Tibial artery (tissue), 4 donors: ENCODE results near the gene BMP6.

Source experiments
- DNase-seq, 2 donors: peaks; one replicate each; pipeline ENCODE4 v3.0.0-alpha.2; 2019
- H3K27ac ChIP-seq, 2 donors: fragments of 200-600 bp; sonication (generic) in 1 of 2; 1 replicate in 1 of 2; 2 replicates in 1 of 2; pipeline ENCODE4 v1.5.1; 2018 to 2019; ENCODE audit warnings: mild to moderate bottlenecking in 1 of 2
- H3K27me3 ChIP-seq, 2 donors: fragments of 200-600 bp; sonication (generic) in 1 of 2; one replicate each; pipeline versions ENCODE4 v1.5.1 to v1.6.0; 2016 to 2019
- H3K36me3 ChIP-seq, 3 donors: fragments of 200-600 bp; sonication (generic) in 2 of 3; one replicate each; pipeline ENCODE4 v1.5.1; 2016 to 2019; ENCODE audit warnings: mild to moderate bottlenecking in 2 of 3
- H3K4me1 ChIP-seq, 4 donors: fragments of 200-600 bp; sonication (generic) in 2 of 4; 1 replicate in 3 of 4; 2 replicates in 1 of 4; pipeline ENCODE4 v1.5.1; 2016 to 2019
- H3K4me3 ChIP-seq, 2 donors: fragments of 200-600 bp; sonication (generic) in 1 of 2; 1 replicate in 1 of 2; 2 replicates in 1 of 2; pipeline ENCODE4 v1.5.1; 2018 to 2019; ENCODE audit warnings: mild to moderate bottlenecking in 2 of 2
- H3K9me3 ChIP-seq, 3 donors: fragments of 200-600 bp; sonication (generic) in 1 of 3; one replicate each; pipeline ENCODE4 v1.5.1; 2016 to 2019
- intact Hi-C: fragments of 100-400 bp; cut with DNase I; formaldehyde crosslinking; loops from one replicate; pipeline ENCODE4 v1.15.0; 2023; ENCODE audit warnings: low total_unique reads
- TF ChIP-seq, protein P1 (sequence below), 2 experiments: fragments of 200-600 bp in 1 of 2; fragments of 450-650 bp in 1 of 2; IDR thresholded peaks; one replicate each; pipeline ENCODE4 v1.5.1; 2017 to 2019; ENCODE audit warnings: antibody characterized with exemption in 2 of 2, mild to moderate bottlenecking in 1 of 2, moderate library complexity in 1 of 2

Gene BMP6

DNA sequence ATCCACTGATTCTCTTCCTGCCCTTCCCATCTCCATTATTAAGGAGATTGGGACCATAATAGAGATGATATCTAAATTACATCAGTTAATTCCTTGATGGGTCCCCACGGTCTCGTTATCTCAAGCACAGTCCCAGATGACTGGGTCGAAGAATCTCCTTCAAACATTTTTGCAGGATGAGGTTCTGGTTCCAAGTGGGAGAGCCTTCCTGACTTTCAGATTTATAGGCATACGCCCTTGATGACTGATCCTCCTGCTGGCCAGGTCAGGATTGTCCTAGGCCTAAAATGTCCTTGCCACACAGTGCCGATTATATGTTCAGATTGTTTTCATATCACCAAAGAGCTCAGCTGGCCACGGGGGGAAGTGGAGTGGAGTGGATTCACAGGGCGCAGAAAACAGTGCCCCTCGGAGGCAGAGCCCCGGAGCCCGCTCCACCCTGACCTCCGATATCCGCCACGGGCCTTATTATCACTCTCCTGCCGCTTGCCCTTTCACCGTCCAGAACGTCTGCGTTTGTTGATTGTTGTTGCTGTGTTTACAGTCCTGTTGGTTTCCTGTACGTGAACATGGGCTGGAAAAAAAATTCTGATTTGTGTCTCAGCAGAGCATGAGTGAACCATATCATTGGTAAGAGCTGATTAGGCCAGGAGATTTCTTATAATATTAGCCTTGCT, 8.9 kb downstream of the BMP6 start:
- Histone ChIP-seq H3K4me1 (no peaks in the 10 kb centered on the region), H3K27me3 (peaks cover 0 to 41% of the 10 kb centered on the region in 2 donors), H3K36me3 (no peaks in the 10 kb centered on the region), H3K4me3 (no peak overlapping the region), H3K27ac (no peak overlapping the region), H3K9me3 (no peaks in the 10 kb centered on the region)
- TF ChIP-seq, protein P1, sequence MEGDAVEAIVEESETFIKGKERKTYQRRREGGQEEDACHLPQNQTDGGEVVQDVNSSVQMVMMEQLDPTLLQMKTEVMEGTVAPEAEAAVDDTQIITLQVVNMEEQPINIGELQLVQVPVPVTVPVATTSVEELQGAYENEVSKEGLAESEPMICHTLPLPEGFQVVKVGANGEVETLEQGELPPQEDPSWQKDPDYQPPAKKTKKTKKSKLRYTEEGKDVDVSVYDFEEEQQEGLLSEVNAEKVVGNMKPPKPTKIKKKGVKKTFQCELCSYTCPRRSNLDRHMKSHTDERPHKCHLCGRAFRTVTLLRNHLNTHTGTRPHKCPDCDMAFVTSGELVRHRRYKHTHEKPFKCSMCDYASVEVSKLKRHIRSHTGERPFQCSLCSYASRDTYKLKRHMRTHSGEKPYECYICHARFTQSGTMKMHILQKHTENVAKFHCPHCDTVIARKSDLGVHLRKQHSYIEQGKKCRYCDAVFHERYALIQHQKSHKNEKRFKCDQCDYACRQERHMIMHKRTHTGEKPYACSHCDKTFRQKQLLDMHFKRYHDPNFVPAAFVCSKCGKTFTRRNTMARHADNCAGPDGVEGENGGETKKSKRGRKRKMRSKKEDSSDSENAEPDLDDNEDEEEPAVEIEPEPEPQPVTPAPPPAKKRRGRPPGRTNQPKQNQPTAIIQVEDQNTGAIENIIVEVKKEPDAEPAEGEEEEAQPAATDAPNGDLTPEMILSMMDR (IDR thresholded peaks at IDR 0.05), result no peak
- intact Hi-C loops, result no loop called here
- DNase-seq, result no peak

DNA sequence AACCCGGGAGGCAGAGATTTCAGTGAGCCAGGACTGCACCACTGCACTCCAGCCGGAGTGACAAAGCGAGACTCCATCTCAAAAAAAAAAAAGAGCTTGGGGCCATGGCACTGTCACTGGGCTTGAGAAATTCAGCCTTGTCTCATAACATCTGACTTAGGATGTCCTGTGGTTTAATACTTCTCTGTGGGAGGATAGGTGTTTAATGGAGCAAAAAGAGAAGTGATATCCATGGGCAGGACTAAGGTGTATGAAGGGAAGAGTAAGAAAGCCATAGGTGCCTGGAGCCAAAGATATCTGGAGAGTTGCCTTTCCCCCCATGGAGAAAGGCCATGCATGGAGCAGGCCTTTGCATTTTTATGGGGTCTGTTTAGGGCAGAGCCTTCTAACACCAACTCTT, 11.2 kb downstream of the BMP6 start:
- DNase-seq, result no peak
- TF ChIP-seq, protein P1 (IDR thresholded peaks at IDR 0.05), result no peak
- no peak overlapping the region for H3K4me3 ChIP-seq
- H3K27me3 ChIP-seq, result peaks cover 0 to 24% of the 10 kb centered on the region in 2 donors
- no peak overlapping the region for H3K27ac ChIP-seq
- no peaks in the 10 kb centered on the region for H3K36me3 ChIP-seq
- intact Hi-C loops, result no loop called here
- no peaks in the 10 kb centered on the region for H3K4me1 ChIP-seq
- no peaks in the 10 kb centered on the region for H3K9me3 ChIP-seq

DNA sequence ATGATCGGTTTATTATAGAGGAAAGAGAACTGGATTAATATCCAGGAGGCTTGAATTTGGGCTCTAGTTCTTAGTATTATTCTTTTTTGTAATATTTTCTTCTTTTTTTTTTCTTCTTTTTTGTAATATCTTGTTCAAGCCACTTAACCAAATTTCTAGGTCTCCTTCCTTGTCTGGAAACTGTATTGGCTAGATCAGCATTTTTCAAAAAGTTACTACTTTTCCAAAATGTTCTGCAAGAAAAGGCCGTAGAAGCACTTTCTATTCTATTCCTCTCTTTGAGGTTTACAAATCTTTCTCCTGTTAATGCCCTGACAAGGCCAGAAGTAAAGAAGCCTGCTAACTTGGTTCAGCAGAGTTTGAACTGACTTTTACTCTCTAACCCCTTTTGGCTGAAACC, 12.0 kb downstream of the BMP6 start:
- Histone ChIP-seq H3K36me3 (no peaks in the 10 kb centered on the region), H3K4me1 (no peaks in the 10 kb centered on the region), H3K4me3 (no peak overlapping the region), H3K27me3 (peaks cover 0 to 19% of the 10 kb centered on the region in 2 donors), H3K9me3 (no peaks in the 10 kb centered on the region), H3K27ac (no peak overlapping the region)
- TF ChIP-seq, protein P1 (IDR thresholded peaks at IDR 0.05), result no peak
- no peak for DNase-seq
- intact Hi-C loops, result no loop called here

GRCh38 chr6:7742223-7742785, 16.4 kb downstream of the BMP6 start:
- no peaks in the 10 kb centered on the region for H3K4me1 ChIP-seq
- H3K4me3 ChIP-seq, result no peak overlapping the region
- intact Hi-C loops, result no loop called here
- TF ChIP-seq, protein P1 (IDR thresholded peaks at IDR 0.05), result no peak
- no peak for DNase-seq
- H3K27me3 ChIP-seq, result peaks cover 0 to 3% of the 10 kb centered on the region in 2 donors
- H3K36me3 ChIP-seq, result no peaks in the 10 kb centered on the region
- H3K9me3 ChIP-seq, result no peaks in the 10 kb centered on the region
- no peak overlapping the region for H3K27ac ChIP-seq

DNA sequence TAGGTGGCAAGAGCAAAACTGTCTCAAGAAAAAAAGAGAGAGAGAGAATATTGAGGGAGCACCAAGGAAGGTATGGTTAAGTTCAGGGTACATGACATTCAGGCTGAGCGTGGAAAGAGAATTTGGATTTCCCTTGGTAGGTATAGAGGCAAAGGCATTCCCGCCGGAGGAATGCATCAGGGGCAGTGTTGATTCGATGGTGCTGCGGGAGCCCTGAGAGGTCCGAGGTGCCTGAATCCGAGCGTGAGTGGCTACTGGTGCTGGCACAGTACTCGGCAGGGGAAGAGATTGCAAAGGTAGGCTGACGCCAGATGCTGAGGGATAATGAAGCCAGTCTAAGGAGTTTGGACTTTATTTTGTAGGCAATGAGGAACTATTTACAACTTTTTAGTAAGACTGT, 20.0 kb downstream of the BMP6 start:
- no peak overlapping the region for H3K4me3 ChIP-seq
- TF ChIP-seq, protein P1 (IDR thresholded peaks at IDR 0.05), result no peak
- no peaks in the 10 kb centered on the region for H3K9me3 ChIP-seq
- H3K4me1 ChIP-seq, result no peaks in the 10 kb centered on the region
- intact Hi-C loops, result no loop called here
- H3K27me3 ChIP-seq, result peaks cover 0 to 3% of the 10 kb centered on the region in 2 donors
- no peaks in the 10 kb centered on the region for H3K36me3 ChIP-seq
- DNase-seq, result no peak
- H3K27ac ChIP-seq, result no peak overlapping the region
